GM21423 (cell line): ENCODE results near the gene CFAP97D2.

Experiments used
- ATAC-seq: cut with Tn5 transposase; IDR thresholded peaks from one replicate; pipeline ENCODE4 v1.9.1; 2021; ENCODE audit warnings: mild to moderate bottlenecking, moderate library complexity; ENCODE audit not compliant: unreplicated experiment

CFAP97D2 gene

DNA sequence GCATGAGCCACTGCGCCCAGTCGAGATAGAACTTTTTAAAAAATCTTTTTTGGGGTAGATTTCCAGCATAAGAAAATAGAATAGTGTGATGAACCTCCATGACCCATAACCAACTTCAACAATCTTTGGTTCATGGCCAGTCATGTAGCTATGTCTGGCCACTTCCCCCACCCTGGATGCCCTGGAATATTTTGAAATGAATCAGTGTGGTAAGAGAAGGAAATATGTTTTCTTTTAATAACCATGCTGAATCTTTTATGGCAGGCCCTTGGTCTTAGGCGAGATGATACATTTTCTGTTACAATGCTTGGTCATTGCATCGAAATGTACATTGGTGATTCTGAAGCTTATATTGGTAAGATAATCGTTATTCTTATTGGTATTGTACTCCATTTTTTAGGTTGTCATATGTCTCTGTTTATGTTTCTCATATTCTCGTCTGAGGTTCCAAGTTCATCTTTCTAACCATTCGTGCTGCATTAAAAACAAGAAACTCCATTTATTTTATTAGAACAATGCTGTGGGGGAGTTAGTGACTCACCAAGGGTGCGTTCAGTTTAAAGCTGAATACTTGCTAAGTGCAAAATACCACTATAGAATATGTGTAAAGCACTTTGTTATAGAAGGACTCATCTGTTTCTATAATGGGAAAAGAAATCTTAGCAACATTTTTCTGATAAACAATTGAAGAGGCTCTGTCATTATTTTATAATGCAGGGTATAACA lies 86.0 kb downstream of the CFAP97D2 start:
- no peak for ATAC-seq

DNA sequence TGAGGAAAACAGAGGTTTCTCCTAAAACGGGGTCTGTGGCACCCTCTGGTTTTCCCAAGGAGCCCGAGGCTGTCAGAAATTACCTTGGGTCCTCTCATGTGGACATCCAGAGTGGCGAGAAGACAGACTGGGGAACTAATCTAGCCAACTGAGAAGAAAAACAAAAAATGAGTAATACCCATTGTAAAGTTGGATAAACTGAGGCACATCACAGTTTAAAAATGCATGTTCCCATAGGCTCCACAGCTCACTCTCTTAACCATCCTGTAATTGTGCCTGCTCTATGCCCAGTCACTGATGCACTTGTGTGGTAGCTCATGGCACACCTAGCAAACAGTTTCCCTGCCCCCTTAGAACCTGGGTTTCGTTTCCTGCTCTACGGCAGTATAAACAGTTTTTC lies 87.2 kb downstream of the CFAP97D2 start:
- ATAC-seq = no peak

DNA sequence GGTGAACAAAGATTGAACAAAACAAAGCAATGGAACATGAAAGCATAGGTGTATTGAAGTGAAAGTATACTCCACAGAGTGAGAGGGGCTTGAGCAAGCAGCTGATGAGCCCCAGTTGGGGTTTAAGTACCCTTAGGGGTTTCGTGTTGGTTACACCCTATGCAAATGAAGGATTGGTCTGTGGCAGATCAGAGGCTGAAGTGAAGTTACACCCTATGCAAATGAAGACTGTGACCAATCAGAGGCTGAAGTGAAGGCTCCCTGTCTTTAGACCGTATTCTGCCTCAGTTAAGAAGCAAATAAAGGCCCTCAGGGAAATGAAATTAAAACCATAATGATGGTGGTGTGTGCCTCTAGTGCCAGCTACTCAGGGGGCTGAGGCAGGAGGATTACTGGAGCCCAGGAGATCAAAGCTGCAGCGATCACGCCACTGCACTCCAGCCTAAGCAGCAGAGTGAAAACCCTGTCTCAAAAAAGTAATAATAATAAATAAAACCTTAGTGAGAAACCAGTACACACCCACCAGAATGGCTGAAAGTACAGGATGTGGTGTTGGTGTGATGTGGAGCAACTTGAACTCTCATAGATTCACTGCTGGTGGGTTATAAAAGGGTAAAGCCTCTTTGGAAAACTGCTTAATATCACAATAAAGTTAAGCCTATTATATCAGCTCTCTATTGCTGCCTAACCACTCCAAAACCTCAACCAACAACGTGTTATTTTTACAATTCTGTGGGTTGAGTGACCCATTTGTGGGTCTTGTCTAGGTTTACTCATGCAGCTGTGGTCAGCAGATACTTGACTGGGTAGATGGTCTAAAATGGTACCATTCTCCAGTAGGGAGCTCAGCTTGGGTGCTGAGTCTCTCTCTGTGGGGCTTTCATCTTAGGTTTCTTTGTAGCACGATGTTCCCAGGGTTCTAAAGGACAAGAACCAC lies 89.6 kb downstream of the CFAP97D2 start:
- no peak for ATAC-seq

DNA sequence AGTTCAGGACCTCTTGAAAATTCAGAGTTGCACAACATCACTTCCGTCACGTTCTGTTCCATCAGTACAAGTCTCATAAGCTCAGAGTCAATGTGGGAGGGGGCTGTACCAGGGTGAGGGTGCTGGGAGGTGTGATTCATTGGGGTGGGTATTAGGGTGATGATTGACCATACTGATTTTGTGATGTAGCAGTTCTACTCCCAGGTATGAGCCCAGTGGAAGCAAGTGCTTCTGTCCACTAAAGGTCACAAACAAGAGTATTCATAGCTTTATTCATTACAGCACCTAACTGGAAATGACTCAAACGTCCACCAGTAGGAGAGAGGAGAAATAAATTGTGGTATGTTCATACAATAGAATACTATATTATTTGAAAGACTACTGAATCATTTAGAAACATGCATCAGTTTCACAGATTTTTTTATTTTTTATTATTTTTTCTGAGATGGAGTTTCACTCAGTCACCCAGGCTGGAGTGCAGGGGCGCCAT lies 90.3 kb downstream of the CFAP97D2 start:
- ATAC-seq = no peak
